ENCODE measurements around the gene USF1.
"Not testable (repeated sequence)": the region's sequence is repeated elsewhere in the genome, so short reads cannot be mapped to it uniquely, and the experiment has no call there.

The USF1 gene

GRCh38 chr1:161048949-161049722, 3.4 kb upstream of the USF1 start:
- no peak for DNase-seq (ENCODE audit: low read depth in 2 of 2, low spot score in 1 of 2)

- DNase-seq (ENCODE audit: low read depth in 2 of 2, low spot score in 1 of 2): no peak
Observed at GRCh38 chr1:161047436-161048420, 2.0 kb upstream of the USF1 start.

DNA sequence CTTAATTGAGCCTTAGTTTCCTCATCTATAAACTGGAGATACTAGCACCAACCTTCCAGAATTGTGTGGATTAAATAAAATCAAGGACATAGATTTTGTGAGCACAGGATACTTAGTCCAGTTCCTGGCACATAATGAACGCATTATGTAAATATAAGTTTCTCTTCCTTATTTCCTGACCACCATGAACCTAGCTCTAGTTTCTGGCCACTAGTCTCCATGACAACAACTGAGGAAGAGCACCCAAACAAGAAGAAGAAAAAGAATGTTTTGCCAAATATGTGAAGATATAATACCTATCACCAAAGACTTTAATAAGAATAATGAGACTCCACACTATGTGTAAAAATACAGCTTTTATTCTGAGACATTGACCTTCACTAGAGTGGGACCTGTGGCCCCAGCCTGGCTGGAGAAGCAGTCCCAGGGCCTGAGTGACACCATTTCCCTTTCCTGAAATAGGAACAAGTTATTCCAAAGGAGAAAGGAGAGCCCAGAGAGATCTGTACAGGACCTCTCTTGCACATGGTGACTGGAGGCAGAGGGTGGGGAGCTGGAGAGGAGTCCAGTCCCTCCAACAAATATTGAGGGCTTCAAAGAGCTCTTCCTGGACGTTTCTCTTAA, 940 bp upstream of the USF1 start:
- DNase-seq (ENCODE audit: low read depth in 2 of 2, low spot score in 1 of 2): no peak

DNA sequence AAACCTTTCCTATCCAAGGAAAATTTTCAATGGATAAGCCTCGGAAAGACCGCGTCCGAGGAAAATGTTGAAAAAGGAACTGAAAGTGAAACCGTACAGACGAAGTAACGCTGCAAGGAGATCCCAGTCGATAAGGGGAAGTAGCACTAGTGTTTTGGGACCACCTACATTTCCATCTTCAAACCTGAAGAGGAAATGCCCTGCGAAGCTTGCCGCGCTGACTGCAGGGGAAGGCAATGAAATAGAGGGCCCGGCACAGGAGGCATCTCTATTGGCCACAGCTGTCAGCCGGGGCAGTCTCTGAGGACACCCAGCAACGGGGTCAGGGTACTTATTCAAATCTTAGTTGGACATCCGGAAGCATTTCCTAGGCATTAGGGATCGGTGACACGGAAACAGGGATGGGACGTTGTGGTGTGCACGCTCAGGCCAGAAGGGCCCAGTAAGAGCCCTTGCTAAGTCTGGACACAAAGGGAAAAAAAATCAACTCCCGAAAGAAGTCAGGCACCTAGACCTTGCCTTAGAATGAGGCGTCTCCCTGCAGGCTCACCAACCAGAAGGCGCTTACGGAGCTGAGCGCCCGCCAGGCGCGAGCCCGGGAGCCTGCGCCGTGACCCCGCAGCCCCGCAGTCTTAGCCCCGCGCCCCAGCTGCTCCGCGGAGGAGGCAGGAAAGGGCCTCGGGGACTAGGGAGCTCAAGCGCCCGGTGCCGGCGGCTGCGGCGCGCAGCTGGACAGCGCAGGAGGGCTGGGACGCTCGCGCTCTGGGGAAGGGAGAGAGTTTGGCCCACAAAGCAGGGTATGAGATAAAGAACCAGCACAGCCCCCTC, 655 bp downstream of the USF1 start:
- DNase-seq (ENCODE audit: low read depth in 2 of 2, low spot score in 1 of 2): peak; percentile 18 to 35

DNA sequence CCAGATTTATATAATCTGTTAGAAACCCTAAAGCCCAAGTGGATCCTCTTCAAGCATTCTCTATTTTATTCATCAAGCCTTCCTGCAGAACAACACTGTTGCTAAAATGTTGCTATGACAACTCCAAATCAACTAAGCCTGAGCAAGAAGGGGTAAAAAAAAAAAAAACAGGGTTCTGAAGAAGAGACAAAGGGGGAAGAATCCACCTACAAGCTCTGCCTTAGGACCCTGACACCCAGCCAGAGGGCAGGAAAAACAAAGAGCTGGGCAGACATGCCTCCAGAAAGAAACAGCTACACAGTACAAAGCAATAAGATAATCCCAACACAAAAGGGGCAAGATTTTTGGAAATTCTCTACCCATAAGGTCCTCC, 1.3 kb downstream of the USF1 start:
- no peak for DNase-seq (ENCODE audit: low read depth in 2 of 2, low spot score in 1 of 2)

DNA sequence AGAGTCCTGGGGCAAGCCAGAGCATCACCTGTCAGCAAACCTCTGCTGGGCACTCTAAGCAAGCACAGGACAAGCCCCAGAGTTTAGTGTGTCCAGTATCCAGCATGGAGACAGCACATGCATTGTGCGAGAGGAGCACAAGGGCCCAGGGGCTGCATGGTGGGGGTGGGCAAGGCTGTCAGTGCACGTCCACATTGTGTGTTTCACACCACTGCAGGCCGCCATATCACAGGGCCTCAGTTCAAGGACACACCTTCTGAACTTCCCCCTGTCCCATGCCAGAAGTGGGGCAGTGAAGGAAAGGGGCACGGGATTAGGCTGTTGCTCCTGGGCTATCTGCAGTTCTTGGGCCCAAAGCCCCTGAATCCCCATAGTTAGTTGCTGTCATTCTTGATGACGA, 6.2 kb downstream of the USF1 start:
- DNase-seq (ENCODE audit: low read depth in 2 of 2, low spot score in 1 of 2): no peak

- DNase-seq (ENCODE audit: low read depth in 2 of 2, low spot score in 1 of 2): no peak
Observed at GRCh38 chr1:161039154-161039545, 6.6 kb downstream of the USF1 start.

DNA sequence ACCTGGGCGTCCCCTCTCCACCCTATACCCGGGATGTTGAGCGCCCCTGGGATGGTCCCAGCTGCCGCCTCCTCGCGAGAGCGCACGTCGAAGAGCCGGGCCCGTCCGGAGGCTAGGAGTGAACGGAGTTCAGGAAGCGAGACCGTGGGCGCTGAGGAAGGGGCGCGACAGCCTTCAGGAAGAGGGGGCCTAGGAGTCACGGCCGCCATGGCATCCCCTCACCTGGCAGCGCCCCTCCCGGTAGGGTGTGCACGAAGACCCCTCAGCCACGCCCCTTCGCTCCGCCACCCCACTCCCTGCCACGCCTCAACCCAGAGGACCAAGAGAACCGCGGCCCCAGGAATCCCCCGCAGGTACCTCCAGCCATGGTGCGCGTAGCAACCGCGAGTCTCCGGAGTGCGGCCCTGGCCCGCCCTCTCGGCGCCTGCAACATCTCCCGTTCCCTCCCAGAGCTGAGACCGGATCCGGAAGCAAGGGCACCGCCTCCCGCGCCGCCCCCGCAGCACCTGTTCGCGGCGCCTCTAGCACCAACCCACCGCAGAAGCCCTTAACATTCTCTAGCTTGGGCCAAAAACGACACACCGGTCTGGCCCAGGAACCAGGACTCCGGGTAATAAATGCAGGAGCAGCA, 7.1 kb downstream of the USF1 start, which contains the start of gene TSTD1:
Gene TSTD1 (minus strand): TSS at position 442 of the 631 bp plus-strand sequence. CDS start 75 bp downstream, at position 367.
- peak; percentile 61 to 80 for DNase-seq (ENCODE audit: low read depth in 2 of 2, low spot score in 1 of 2)

GRCh38 chr1:161037661-161038522, 7.9 kb downstream of the USF1 start:
- DNase-seq (ENCODE audit: low read depth in 2 of 2, low spot score in 1 of 2): no peak

DNA sequence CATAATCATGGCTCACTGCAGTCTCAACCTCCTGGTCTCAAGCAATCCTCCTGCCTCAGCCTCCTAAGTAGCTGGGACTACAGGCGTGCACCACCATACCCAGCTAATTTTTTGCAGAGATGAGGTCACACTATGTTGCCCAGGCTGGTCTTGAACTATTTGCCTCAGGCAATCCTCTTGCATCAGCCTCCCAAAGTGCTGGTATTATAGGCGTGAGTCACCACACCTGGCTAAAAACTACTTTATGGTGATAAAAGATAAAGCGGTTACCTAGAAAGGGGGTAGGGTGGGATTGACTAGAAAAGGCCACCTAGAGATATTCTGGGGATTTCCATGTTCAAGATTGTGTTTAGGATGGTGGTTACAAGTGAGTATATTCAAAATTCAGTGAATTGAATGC, 12.0 kb downstream of the USF1 start:
- no peak for DNase-seq (ENCODE audit: low read depth in 2 of 2, low spot score in 1 of 2)

- DNase-seq (ENCODE audit: low read depth in 2 of 2, low spot score in 1 of 2): no peak
Observed at GRCh38 chr1:161032409-161032808, 13.4 kb downstream of the USF1 start.

DNA sequence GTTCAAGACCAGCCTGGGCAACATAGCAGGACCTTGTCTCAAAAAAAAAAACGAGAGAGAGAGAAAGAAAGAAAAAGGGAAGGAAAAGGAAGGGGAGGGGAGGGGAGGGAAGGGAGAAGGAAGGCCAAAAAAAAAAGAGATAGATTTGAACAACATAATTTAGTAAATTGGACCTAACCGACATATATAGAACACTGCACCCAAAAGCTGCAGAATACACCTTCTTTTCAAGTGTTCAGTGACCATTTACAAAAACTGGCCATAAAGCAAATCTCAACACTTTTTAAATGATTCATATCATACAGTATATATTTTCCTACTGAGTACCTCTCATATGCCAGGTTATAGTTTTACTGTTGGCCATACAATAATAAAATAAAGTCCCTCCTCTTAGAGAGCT, 13.9 kb downstream of the USF1 start:
- DNase-seq (ENCODE audit: low read depth in 2 of 2, low spot score in 1 of 2): no peak

DNA sequence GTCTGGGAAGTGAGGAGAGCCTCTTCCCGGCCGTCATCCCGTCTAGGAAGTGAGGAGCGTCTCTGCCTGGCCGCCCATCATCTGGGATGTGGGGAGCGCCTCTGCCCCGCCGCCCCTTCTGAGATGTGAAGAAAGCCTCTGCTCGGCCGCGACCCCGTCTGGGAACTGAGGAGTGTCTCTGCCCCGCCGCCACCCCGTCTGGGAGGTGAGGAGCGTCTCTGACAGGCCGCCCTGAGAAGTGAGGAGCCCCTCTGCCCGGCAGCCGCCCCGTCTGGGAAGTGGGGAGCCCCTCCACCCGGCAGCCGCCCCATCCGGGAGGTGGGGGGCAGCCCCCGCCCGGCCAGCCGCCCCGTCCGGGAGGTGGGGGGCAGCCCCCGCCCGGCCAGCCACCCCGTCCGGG, 16.3 kb downstream of the USF1 start:
- not testable (repeated sequence) for DNase-seq (ENCODE audit: low read depth in 2 of 2, low spot score in 1 of 2)

- DNase-seq (ENCODE audit: low read depth in 2 of 2, low spot score in 1 of 2): not testable (repeated sequence)
Observed at GRCh38 chr1:161026954-161027353, 18.8 kb downstream of the USF1 start.

DNA sequence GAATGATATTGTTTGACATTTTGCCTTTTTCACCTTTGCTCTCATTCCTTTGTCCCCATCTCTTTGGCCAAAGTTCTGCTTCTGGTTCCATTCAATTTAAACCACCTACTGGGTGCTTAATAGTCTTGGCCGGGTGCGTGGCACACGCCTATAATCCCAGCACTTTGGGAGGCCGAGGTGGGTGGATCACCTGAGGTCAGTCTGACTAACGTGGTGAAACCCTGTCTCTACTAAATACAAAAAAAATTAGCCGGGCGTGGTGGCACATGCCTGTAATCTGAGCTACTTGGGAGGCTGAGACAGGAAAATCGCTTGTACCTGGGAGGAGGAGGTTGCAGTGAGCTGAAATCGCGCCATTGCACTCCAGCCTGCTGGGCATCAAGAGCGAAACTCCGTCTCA, 23.3 kb downstream of the USF1 start:
- DNase-seq (ENCODE audit: low read depth in 2 of 2, low spot score in 1 of 2): not testable (repeated sequence)

DNA sequence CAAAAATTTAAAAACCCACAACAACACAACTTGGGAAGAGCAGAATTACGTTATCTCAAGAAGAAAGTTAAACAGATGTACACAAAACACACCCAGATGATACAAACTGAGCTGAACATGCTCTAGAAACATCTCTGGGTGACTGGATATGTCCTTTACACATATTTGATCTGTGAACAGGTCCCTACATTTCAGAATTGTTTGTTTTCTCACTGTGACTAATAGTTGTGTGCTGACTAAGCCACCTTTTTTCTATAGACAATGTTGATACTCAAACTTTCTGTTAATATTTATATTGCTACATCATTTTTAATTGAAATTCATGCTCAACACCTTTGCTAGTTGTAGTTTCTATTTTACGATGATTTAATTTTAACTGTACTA, 23.8 kb downstream of the USF1 start:
- no peak for DNase-seq (ENCODE audit: low read depth in 2 of 2, low spot score in 1 of 2)

- peak; percentile 63 to 78 for DNase-seq (ENCODE audit: low read depth in 2 of 2, low spot score in 1 of 2)
Observed at GRCh38 chr1:161021165-161021969, 24.4 kb downstream of the USF1 start.

DNA sequence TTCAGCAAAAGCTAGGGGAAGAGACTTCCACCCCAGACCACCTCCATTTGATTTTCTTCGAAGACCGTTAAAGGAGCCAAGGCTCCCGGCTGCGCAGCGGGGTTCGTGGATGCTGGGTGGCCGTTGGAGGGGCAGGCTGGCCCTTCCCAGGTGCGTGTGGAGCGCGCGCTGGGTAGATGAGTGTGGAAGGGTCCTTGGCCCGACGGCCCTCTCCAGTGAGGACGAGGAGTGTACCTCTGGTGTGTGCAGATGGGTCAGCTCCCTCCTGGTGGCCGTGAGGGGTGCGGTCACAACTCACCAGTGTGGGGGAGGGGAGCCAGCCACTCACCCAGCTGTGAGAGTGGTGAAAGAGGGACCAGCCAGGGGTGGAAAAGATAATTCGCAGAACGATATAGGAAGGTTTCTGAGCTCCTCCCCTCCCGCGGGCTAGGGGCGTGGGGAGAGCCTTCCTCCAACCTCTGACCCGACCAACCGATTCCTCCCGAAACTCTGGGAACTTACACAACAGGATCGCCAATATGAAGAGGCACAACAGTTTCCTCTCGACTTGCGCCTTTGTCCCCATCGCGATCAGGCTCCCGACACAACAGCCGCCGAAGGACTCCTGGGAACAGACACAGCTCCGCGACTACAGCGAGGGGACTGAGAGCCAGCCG, 25.1 kb downstream of the USF1 start, which contains the start of gene F11R:
Gene F11R (minus strand): TSS at position 644 of the 656 bp plus-strand sequence. CDS start 79 bp downstream, at position 565.
- no peak for DNase-seq (ENCODE audit: low read depth in 2 of 2, low spot score in 1 of 2)

Measured in stimulated activated CD8-positive, alpha-beta memory T cell treated with anti-CD3 and anti-CD28 coated beads, Interleukin-4, amount 100 ng/mL, for 4 hours (primary cell).